ENCODE measurements around the gene PLXNA1. TPM values are rescaled to one million over a fixed set of nuclear protein-coding genes. Genes with fewer than 3 reads are reported as not detected.

The PLXNA1 gene
- total and polyA plus RNA-seq, 2 of the 8 experiments (the other 6 are each of a cell fraction or from before 2014, with no cell fraction given), result 47.5 to 54.9 TPM

- CTCF ChIA-PET (ENCODE audit: partially characterized antibody), result interaction anchor here (0.9 to 10.0 kb wide), 4 partner anchors 10 to 470 kb away, joined by 3 to 74 read pairs (median 4); no protein-coding TSS in a partner anchor
- H4K20me1 ChIP-seq (replicated peaks in 1 of 2; ENCODE audit: control insufficient read depth in 1 of 2, insufficient read depth in 2 of 2, low read length in 2 of 2), result peaks cover 31 to 64% of the 10 kb centered on the region in 2 experiments
- no peak overlapping the region for H3K56ac ChIP-seq (replicated peaks; ENCODE audit: insufficient read length, low read depth, low read length)
- H4K5ac ChIP-seq (ENCODE audit: insufficient read length, low read depth, low read length), result no peak overlapping the region
- no peaks in the 10 kb centered on the region for H3K27me3 ChIP-seq (replicated peaks in 1 of 4; ENCODE audit: control insufficient read depth in 3 of 4, extremely low read depth in 1 of 4, insufficient read depth in 3 of 4, low read length in 3 of 4)
- no peak overlapping the region for H2BK15ac ChIP-seq (ENCODE audit: low read length)
- no peak for DNase-seq (ENCODE audit: low read depth in 1 of 2, low spot score in 2 of 2)
- no peak overlapping the region for H2BK120ac ChIP-seq (replicated peaks; ENCODE audit: low read depth, low read length)
- POLR2A ChIA-PET (ENCODE audit: partially characterized antibody), result no interaction called here
- H2AFZ ChIP-seq (ENCODE audit: low read length), result no peak overlapping the region
- no peak overlapping the region for H3K4me2 ChIP-seq (ENCODE audit: insufficient read depth in 1 of 2, low read depth in 2 of 2, low read length in 2 of 2)
- H4K91ac ChIP-seq (replicated peaks; ENCODE audit: insufficient read length, low read length), result no peak overlapping the region
- H3K23me2 ChIP-seq (ENCODE audit: low read depth, low read length), result no peaks in the 10 kb centered on the region; the same call in 1 of the 2 replicates
- H3K36me3 ChIP-seq (ENCODE audit: control insufficient read depth in 2 of 4, insufficient read depth in 4 of 4, low read length in 3 of 4), result peaks cover 2 to 16% (median 11%) of the 10 kb centered on the region in 4 experiments; a peak in 6 of 8 replicates
- H3K18ac ChIP-seq (ENCODE audit: extremely low read depth, low read length), result no peak overlapping the region
- H3K79me2 ChIP-seq (ENCODE audit: control insufficient read depth in 1 of 2, insufficient read depth in 2 of 2, low read length in 2 of 2), result peaks cover 0 to 63% of the 10 kb centered on the region in 2 experiments; a peak in 2 of 4 replicates
- H3K4me3 ChIP-seq (ENCODE audit: extremely low read depth in 1 of 4, insufficient read depth in 2 of 4, low read depth in 3 of 4, low read length in 4 of 4), result no peak overlapping the region
- H4K8ac ChIP-seq (ENCODE audit: extremely low read depth, insufficient read depth, low read length), result no peak overlapping the region
- H3K23ac ChIP-seq (ENCODE audit: insufficient read length), result no peak overlapping the region
- 96% methylated on average over 7 of the region's 7 CpGs; no CpG with 5 or more reads in 1 of the 2 experiments for WGBS, 2 experiments (ENCODE audit: extremely low coverage in 1 of 2, insufficient coverage in 1 of 2, insufficient read length in 1 of 2, insufficient replicate concordance in 2 of 2, low coverage in 1 of 2, low lambda C conversion rate in 2 of 2, missing lambda C conversion rate in 1 of 2)
- no peaks in the 10 kb centered on the region for H3K9me3 ChIP-seq (ENCODE audit: insufficient read depth in 2 of 2, low read depth in 1 of 2, low read length in 1 of 2)
- peaks cover 37% of the 10 kb centered on the region for H3K79me1 ChIP-seq (ENCODE audit: low read depth, low read length)
- H2BK20ac ChIP-seq (ENCODE audit: low read length), result no peak overlapping the region
- no peak for FAIRE-seq
- H3K14ac ChIP-seq (ENCODE audit: insufficient read length), result no peak overlapping the region
- H2BK5ac ChIP-seq (ENCODE audit: low read depth, low read length), result no peak overlapping the region
- H3K27ac ChIP-seq (ENCODE audit: low read depth, low read length), result no peak overlapping the region
- no peak overlapping the region for H3K4ac ChIP-seq (replicated peaks; ENCODE audit: insufficient read length, low read depth, low read length)
- no peaks in the 10 kb centered on the region; a peak in 1 of 7 replicates for H3K4me1 ChIP-seq (replicated peaks in 1 of 4; ENCODE audit: control insufficient read depth in 3 of 4, insufficient read depth in 4 of 4, low read length in 3 of 4)
- H3K9ac ChIP-seq (replicated peaks in 1 of 4; ENCODE audit: extremely low read depth in 1 of 4, low read depth in 3 of 4, low read length in 3 of 4), result no peak overlapping the region
- no peak overlapping the region for H2AK5ac ChIP-seq (ENCODE audit: low read depth, low read length)
- H2BK12ac ChIP-seq (ENCODE audit: low read depth, low read length), result no peak overlapping the region
- TF ChIP-seq CEBPB (IDR thresholded peaks at IDR 0.05; ENCODE audit: low read depth, low read length) (no peak), ATF3 (IDR thresholded peaks at IDR 0.05; ENCODE audit: insufficient read depth, low read depth, low read length) (no peak), JUN (IDR thresholded peaks at IDR 0.05; ENCODE audit: low read depth, low read length) (no peak), CHD2 (IDR thresholded peaks at IDR 0.05; ENCODE audit: low read length) (no peak), SRF (IDR thresholded peaks at IDR 0.05; ENCODE audit: low read depth, low read length) (no peak), TAF1 (IDR thresholded peaks at IDR 0.05; ENCODE audit: low read depth, low read length) (no peak), SUZ12 (IDR thresholded peaks at IDR 0.05; ENCODE audit: low read length) (no peak), ATF2 (IDR thresholded peaks at IDR 0.05; ENCODE audit: low read length) (no peak), CBX8 (IDR thresholded peaks at IDR 0.05; ENCODE audit: borderline replicate concordance, low read depth, low read length) (no peak), PHF8 (conservative IDR thresholded peaks at IDR 0.05; ENCODE audit: low read depth, low read length) (no peak), RNF2 (IDR thresholded peaks at IDR 0.05; ENCODE audit: borderline replicate concordance, low read depth, low read length, missing control alignments, poor library complexity, severe bottlenecking) (no peak)
Observed at GRCh38 chr3:126992216-126992615, 9.3 kb downstream of the PLXNA1 start.

Measured in H1 (cell line).